Upper lobe of left lung (tissue), 4 donors: ENCODE measurements around the gene NCAPD2.

ENCODE experiments used
- POLR2A ChIP-seq, 4 donors: fragments of 450-650 bp; IDR thresholded peaks; one replicate each; pipeline ENCODE4 v1.5.1; 2016 to 2017; ENCODE audit warnings: antibody characterized with exemption in 4 of 4, mild to moderate bottlenecking in 2 of 4
- POLR2AphosphoS5 ChIP-seq, 2 donors: sonication (generic); formaldehyde crosslinking; IDR thresholded peaks; one replicate each; pipeline ENCODE4 v1.5.1; 2017; ENCODE audit warnings: antibody characterized with exemption in 2 of 2
- TF ChIP-seq, protein P1 (sequence below), 6 experiments: fragments of 450-650 bp in 4 of 6; fragments of 200-600 bp in 2 of 6; sonication (generic) in 2 of 6; IDR thresholded peaks; one replicate each; pipeline ENCODE4 v1.5.1; 2016 to 2019; ENCODE audit warnings: antibody characterized with exemption in 6 of 6

- TF ChIP-seq, protein P1, sequence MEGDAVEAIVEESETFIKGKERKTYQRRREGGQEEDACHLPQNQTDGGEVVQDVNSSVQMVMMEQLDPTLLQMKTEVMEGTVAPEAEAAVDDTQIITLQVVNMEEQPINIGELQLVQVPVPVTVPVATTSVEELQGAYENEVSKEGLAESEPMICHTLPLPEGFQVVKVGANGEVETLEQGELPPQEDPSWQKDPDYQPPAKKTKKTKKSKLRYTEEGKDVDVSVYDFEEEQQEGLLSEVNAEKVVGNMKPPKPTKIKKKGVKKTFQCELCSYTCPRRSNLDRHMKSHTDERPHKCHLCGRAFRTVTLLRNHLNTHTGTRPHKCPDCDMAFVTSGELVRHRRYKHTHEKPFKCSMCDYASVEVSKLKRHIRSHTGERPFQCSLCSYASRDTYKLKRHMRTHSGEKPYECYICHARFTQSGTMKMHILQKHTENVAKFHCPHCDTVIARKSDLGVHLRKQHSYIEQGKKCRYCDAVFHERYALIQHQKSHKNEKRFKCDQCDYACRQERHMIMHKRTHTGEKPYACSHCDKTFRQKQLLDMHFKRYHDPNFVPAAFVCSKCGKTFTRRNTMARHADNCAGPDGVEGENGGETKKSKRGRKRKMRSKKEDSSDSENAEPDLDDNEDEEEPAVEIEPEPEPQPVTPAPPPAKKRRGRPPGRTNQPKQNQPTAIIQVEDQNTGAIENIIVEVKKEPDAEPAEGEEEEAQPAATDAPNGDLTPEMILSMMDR (IDR thresholded peaks at IDR 0.05): no peak
- no peak for TF ChIP-seq POLR2AphosphoS5 (IDR thresholded peaks at IDR 0.05)
- TF ChIP-seq POLR2A (IDR thresholded peaks at IDR 0.05): no peak
These were observed 399 bp downstream of the NCAPD2 start for GRCh38 chr12:6494258-6494743.
